Peyer's patch (tissue), 4 donors: Measurements from ENCODE around the gene EBLN1.

Experiments
- CTCF ChIP-seq, 6 experiments: fragments of 450-650 bp in 4 of 6; fragments of 200-600 bp in 2 of 6; sonication (generic) in 1 of 6; IDR thresholded peaks; one replicate each; pipeline ENCODE4 v1.5.1; 2017 to 2019; ENCODE audit warnings: antibody characterized with exemption in 6 of 6, mild to moderate bottlenecking in 3 of 6, moderate library complexity in 1 of 6
- POLR2A ChIP-seq, 2 donors: fragments of 450-650 bp; IDR thresholded peaks; one replicate each; pipeline ENCODE4 v1.5.1; 2017; ENCODE audit warnings: antibody characterized with exemption in 2 of 2, mild to moderate bottlenecking in 2 of 2, moderate library complexity in 2 of 2

- TF ChIP-seq CTCF (IDR thresholded peaks at IDR 0.05), result no peak
- TF ChIP-seq POLR2A (IDR thresholded peaks at IDR 0.05), result no peak
Observed at GRCh38 chr10:22231260-22231659, 13.4 kb upstream of the EBLN1 start.
